Liver (tissue), 9 donors: ENCODE data around the gene CLDN15. TPM values are rescaled to one million over a fixed set of nuclear protein-coding genes. Genes with fewer than 3 reads are reported as not detected.
A peak's percentile ranks its signal among the peaks of the same experiment; 100 is the strongest.

ENCODE experiments used
- DNase-seq: peaks from one replicate; pipeline ENCODE4 v3.0.0-alpha.2; 2017; ENCODE audit warnings: low spot score
- H3K27ac ChIP-seq, 2 donors: one replicate each; pipeline ENCODE4 v1.7.0; 2013; ENCODE audit warnings: inconsistent platforms in 2 of 2, low read length in 2 of 2, control low read depth in 1 of 2, low read depth in 1 of 2, mild to moderate bottlenecking in 1 of 2
- H3K27me3 ChIP-seq, 4 donors: one replicate each; pipeline versions ENCODE4 v1.6.1 to v1.7.0; 2013; ENCODE audit warnings: low read length in 3 of 4, inconsistent platforms in 1 of 4, mild to moderate bottlenecking in 1 of 4, moderate library complexity in 1 of 4; ENCODE audit not compliant: control insufficient read depth in 4 of 4, insufficient read depth in 4 of 4
- H3K36me3 ChIP-seq, 4 donors: one replicate each; pipeline versions ENCODE4 v1.6.1 to v1.7.0; 2013; ENCODE audit warnings: low read length in 3 of 4, mild to moderate bottlenecking in 3 of 4, low read depth in 1 of 4, moderate library complexity in 1 of 4; ENCODE audit not compliant: control insufficient read depth in 4 of 4, insufficient read depth in 3 of 4
- H3K4me1 ChIP-seq, 4 donors: one replicate each; pipeline versions ENCODE4 v1.6.1 to v1.7.0; 2013; ENCODE audit warnings: low read length in 3 of 4, mild to moderate bottlenecking in 3 of 4, moderate library complexity in 1 of 4; ENCODE audit not compliant: control insufficient read depth in 4 of 4, insufficient read depth in 4 of 4
- H3K4me3 ChIP-seq, 3 donors: one replicate each; pipeline versions ENCODE4 v1.6.1 to v1.7.0; 2013; ENCODE audit warnings: low read length in 3 of 3, control low read depth in 1 of 3, low read depth in 1 of 3, mild to moderate bottlenecking in 1 of 3
- H3K9ac ChIP-seq, 2 donors: one replicate each; pipeline ENCODE4 v1.7.0; 2013; ENCODE audit warnings: low read length in 2 of 2, mild to moderate bottlenecking in 2 of 2, moderate library complexity in 2 of 2, control low read depth in 1 of 2, low read depth in 1 of 2
- H3K9me3 ChIP-seq, 4 donors: one replicate each; pipeline versions ENCODE4 v1.6.1 to v1.7.0; 2013; ENCODE audit warnings: low read length in 3 of 4; ENCODE audit not compliant: control insufficient read depth in 4 of 4
- EGR1 ChIP-seq, 2 donors: IDR thresholded peaks; 2 replicates each; pipeline ENCODE4 v1.6.1; 2016 to 2018; ENCODE audit warnings: antibody characterized with exemption in 2 of 2, low read depth in 2 of 2
- FOXA1 ChIP-seq: IDR thresholded peaks from 2 replicates; pipeline ENCODE4 v1.6.1; 2016; ENCODE audit warnings: antibody characterized with exemption
- FOXA2 ChIP-seq: IDR thresholded peaks from 2 replicates; pipeline ENCODE4 v1.6.1; 2016; ENCODE audit warnings: antibody characterized with exemption
- GABPA ChIP-seq, 2 donors: IDR thresholded peaks in 1 of 2; conservative IDR thresholded peaks in 1 of 2; 2 replicates each; pipeline ENCODE4 v1.6.1; 2016; ENCODE audit warnings: antibody characterized with exemption in 2 of 2, mild to moderate bottlenecking in 1 of 2, moderate library complexity in 1 of 2
- HNF4A ChIP-seq, 2 donors: conservative IDR thresholded peaks; 2 replicates each; pipeline ENCODE4 v1.6.1; 2016; ENCODE audit warnings: antibody characterized with exemption in 2 of 2, mild to moderate bottlenecking in 2 of 2
- HNF4G ChIP-seq: IDR thresholded peaks from 2 replicates; pipeline ENCODE4 v1.6.1; 2016; ENCODE audit warnings: antibody characterized with exemption
- JUND ChIP-seq, 2 donors: IDR thresholded peaks; 2 replicates each; pipeline ENCODE4 v1.6.1; 2016; ENCODE audit warnings: antibody characterized with exemption in 2 of 2
- NR2F2 ChIP-seq: IDR thresholded peaks from 2 replicates; pipeline ENCODE4 v1.6.1; 2016; ENCODE audit warnings: antibody characterized with exemption
- RAD21 ChIP-seq, 2 donors: IDR thresholded peaks; 2 replicates each; pipeline ENCODE4 v1.6.1; 2016; ENCODE audit warnings: antibody characterized with exemption in 2 of 2, mild to moderate bottlenecking in 2 of 2
- RXRA ChIP-seq, 2 donors: IDR thresholded peaks; 2 replicates each; pipeline ENCODE4 v1.6.1; 2017 to 2018; ENCODE audit warnings: antibody characterized with exemption in 2 of 2, mild to moderate bottlenecking in 1 of 2
- SP1 ChIP-seq: IDR thresholded peaks from 2 replicates; pipeline ENCODE4 v1.6.1; 2018; ENCODE audit warnings: antibody characterized with exemption, mild to moderate bottlenecking
- TAF1 ChIP-seq: conservative IDR thresholded peaks from 2 replicates; pipeline ENCODE4 v1.6.1; 2016; ENCODE audit warnings: antibody characterized with exemption, mild to moderate bottlenecking
- YY1 ChIP-seq: IDR thresholded peaks from 2 replicates; pipeline ENCODE4 v1.6.1; 2016; ENCODE audit warnings: antibody characterized with exemption, mild to moderate bottlenecking
- ZBTB33 ChIP-seq: IDR thresholded peaks from 2 replicates; pipeline ENCODE4 v1.6.1; 2016; ENCODE audit warnings: antibody characterized with exemption
- WGBS: extraction: QIAGEN DNeasy Blood & Tissue Kit; methylation state at CpG from one replicate; pipeline ENCODE4 v1.1.7; 2013; 5-methylcytosine and 5-hydroxymethylcytosine counted together
- polyA plus RNA-seq, 2 donors: library from polyadenylated mRNA; stranded (reverse) in 1 of 2; unstranded in 1 of 2; fragments of 200-250 nt in 1 of 2; fragments of >200 nt in 1 of 2; fragmentation: Nextera tagmentation in 1 of 2; extraction: Ambion mirVana in 1 of 2; gene quantifications; one replicate each; pipeline versions ENCODE4 v1.2.1 to v1.2.3, GENCODE V29; 2013 to 2015
- total RNA-seq, 2 donors: library from RNA; depleted of rRNA; stranded (reverse); fragments of >200 nt; gene quantifications; one replicate each; pipeline ENCODE4 v1.2.3, GENCODE V29; 2014
- TF ChIP-seq, protein P1 (sequence below): IDR thresholded peaks from 2 replicates; pipeline ENCODE4 v1.6.1; 2016; ENCODE audit warnings: antibody characterized with exemption
- TF ChIP-seq, protein P2 (sequence below): fragments of 150-350 bp; IDR thresholded peaks from 2 replicates; pipeline ENCODE4 v1.5.1; 2017; ENCODE audit warnings: improper control_type of control experiment, low read depth, low read length; ENCODE audit not compliant: missing input control
- TF ChIP-seq, protein P3 (sequence below): IDR thresholded peaks from 2 replicates; pipeline ENCODE4 v1.6.1; 2016; ENCODE audit warnings: antibody characterized with exemption, mild to moderate bottlenecking
- TF ChIP-seq, protein P4 (sequence below): IDR thresholded peaks from 2 replicates; pipeline ENCODE4 v1.6.1; 2016; ENCODE audit warnings: antibody characterized with exemption
- donor health status: healthy.
- donor health status: healthy.
- donor health status: healthy.
- donor health status: healthy.
- donor health status: healthy.

The CLDN15 gene
- total and polyA plus RNA-seq, 4 donors: 3.7 to 12.4 (median 4.6) TPM

GRCh38 chr7:101245147-101245668, 7.6 kb upstream of the CLDN15 start:
- peak overlapping the region in 1 of 2 donors; percentile 96 for H3K9ac ChIP-seq
- DNase-seq: no peak
- H3K27me3 ChIP-seq: no peaks in the 10 kb centered on the region
- peak overlapping the region; percentile 76 to 95 (median 82) for H3K4me3 ChIP-seq
- peak overlapping the region; percentile 98 to 99 for H3K27ac ChIP-seq
- peaks cover 0 to 8% (median 5%) of the 10 kb centered on the region in 4 donors for H3K36me3 ChIP-seq
- H3K9me3 ChIP-seq: no peaks in the 10 kb centered on the region
- H3K4me1 ChIP-seq: peaks cover 4 to 24% (median 16%) of the 10 kb centered on the region in 4 donors
- WGBS: 33% methylated on average over 32 of the region's 32 CpGs
- TF ChIP-seq GABPA (IDR thresholded peaks at IDR 0.05 in 1 of 2, conservative IDR thresholded peaks at IDR 0.05 in 1 of 2): peak in 1 of 2 donors; percentile 10
- TF ChIP-seq, protein P1, sequence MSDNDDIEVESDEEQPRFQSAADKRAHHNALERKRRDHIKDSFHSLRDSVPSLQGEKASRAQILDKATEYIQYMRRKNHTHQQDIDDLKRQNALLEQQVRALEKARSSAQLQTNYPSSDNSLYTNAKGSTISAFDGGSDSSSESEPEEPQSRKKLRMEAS: no peak
- TF ChIP-seq YY1: peak; percentile 3

DNA sequence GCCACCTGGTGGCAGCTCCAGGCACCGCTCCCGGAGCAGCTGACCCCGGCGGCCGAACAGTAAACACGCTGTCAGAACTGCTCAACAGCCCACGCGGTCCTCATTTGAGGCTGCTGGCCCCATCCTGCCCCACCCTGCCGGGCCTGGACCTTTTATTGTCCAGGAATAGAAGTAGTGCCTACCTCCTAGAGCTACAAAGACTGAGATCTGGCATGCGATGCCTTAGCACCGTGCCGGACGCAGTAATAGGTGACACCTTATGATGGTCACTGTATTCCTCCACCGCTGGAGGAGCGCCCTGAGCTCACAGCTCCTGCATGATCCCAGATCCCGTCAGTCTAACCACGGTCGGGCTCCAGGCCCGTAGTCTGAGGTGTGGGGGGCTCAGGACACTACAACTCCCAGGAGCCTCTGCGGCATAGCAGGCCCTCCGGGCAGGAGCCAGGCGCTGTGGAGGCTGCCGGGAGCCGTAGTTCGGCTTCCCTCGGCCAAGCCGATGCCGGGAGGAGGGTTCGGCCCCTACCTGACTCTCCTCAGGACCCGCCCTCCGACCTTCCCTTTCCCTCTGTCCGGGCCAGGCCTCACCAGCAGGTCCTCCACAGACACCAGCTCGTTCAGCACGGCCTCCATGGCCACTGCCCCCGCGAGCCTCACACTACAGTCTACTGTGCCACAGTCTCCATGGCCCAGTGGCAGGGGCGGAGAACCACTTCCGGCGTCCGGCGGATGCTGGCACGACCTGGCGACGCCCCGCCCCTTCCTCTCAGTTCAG, 7.0 kb upstream of the CLDN15 start, which contains the start of gene FIS1:
TSS of gene FIS1 (minus strand) at position 707 of the 772 bp plus-strand sequence. CDS start at position 630, 77 bp downstream.
- H3K27me3 ChIP-seq: no peaks in the 10 kb centered on the region
- peaks cover 0 to 8% (median 5%) of the 10 kb centered on the region in 4 donors for H3K36me3 ChIP-seq
- peak within 1 kb of the TSS; percentile 98 to 99 for H3K27ac ChIP-seq
- peaks cover 4 to 28% (median 16%) of the 10 kb centered on the region in 4 donors for H3K4me1 ChIP-seq
- peak within 1 kb of the TSS; percentile 88 to 96 for H3K9ac ChIP-seq
- peak within 1 kb of the TSS; percentile 76 to 95 (median 82) for H3K4me3 ChIP-seq
- H3K9me3 ChIP-seq: no peaks in the 10 kb centered on the region
- peak; percentile 6 for TF ChIP-seq NR2F2
- TF ChIP-seq, protein P2, sequence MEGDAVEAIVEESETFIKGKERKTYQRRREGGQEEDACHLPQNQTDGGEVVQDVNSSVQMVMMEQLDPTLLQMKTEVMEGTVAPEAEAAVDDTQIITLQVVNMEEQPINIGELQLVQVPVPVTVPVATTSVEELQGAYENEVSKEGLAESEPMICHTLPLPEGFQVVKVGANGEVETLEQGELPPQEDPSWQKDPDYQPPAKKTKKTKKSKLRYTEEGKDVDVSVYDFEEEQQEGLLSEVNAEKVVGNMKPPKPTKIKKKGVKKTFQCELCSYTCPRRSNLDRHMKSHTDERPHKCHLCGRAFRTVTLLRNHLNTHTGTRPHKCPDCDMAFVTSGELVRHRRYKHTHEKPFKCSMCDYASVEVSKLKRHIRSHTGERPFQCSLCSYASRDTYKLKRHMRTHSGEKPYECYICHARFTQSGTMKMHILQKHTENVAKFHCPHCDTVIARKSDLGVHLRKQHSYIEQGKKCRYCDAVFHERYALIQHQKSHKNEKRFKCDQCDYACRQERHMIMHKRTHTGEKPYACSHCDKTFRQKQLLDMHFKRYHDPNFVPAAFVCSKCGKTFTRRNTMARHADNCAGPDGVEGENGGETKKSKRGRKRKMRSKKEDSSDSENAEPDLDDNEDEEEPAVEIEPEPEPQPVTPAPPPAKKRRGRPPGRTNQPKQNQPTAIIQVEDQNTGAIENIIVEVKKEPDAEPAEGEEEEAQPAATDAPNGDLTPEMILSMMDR: peak; percentile 82
- peak; percentile 85 to 96 for TF ChIP-seq GABPA (IDR thresholded peaks at IDR 0.05 in 1 of 2, conservative IDR thresholded peaks at IDR 0.05 in 1 of 2)
- TF ChIP-seq HNF4G: no peak
- no peak for TF ChIP-seq EGR1 (IDR thresholded peaks at IDR 0.05; ENCODE audit: low read depth in 2 of 2)
- peak; percentile 50 for TF ChIP-seq SP1
- peak; percentile 63 for TF ChIP-seq FOXA1
- TF ChIP-seq ZBTB33: no peak
- TF ChIP-seq JUND (IDR thresholded peaks at IDR 0.05): no peak
- peak; percentile 54 for TF ChIP-seq FOXA2
- peak in 1 of 2 donors; percentile 12 for TF ChIP-seq RXRA (IDR thresholded peaks at IDR 0.05)
- TF ChIP-seq HNF4A (conservative IDR thresholded peaks at IDR 0.05): no peak
- TF ChIP-seq RAD21 (IDR thresholded peaks at IDR 0.05): no peak
- TF ChIP-seq, protein P3, sequence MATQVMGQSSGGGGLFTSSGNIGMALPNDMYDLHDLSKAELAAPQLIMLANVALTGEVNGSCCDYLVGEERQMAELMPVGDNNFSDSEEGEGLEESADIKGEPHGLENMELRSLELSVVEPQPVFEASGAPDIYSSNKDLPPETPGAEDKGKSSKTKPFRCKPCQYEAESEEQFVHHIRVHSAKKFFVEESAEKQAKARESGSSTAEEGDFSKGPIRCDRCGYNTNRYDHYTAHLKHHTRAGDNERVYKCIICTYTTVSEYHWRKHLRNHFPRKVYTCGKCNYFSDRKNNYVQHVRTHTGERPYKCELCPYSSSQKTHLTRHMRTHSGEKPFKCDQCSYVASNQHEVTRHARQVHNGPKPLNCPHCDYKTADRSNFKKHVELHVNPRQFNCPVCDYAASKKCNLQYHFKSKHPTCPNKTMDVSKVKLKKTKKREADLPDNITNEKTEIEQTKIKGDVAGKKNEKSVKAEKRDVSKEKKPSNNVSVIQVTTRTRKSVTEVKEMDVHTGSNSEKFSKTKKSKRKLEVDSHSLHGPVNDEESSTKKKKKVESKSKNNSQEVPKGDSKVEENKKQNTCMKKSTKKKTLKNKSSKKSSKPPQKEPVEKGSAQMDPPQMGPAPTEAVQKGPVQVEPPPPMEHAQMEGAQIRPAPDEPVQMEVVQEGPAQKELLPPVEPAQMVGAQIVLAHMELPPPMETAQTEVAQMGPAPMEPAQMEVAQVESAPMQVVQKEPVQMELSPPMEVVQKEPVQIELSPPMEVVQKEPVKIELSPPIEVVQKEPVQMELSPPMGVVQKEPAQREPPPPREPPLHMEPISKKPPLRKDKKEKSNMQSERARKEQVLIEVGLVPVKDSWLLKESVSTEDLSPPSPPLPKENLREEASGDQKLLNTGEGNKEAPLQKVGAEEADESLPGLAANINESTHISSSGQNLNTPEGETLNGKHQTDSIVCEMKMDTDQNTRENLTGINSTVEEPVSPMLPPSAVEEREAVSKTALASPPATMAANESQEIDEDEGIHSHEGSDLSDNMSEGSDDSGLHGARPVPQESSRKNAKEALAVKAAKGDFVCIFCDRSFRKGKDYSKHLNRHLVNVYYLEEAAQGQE: no peak
- TF ChIP-seq, protein P4, sequence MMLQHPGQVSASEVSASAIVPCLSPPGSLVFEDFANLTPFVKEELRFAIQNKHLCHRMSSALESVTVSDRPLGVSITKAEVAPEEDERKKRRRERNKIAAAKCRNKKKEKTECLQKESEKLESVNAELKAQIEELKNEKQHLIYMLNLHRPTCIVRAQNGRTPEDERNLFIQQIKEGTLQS: no peak
- no peak for TF ChIP-seq TAF1
- peak; percentile 91 for TF ChIP-seq YY1
- TF ChIP-seq, protein P1: peak; percentile 35
- peak; percentile 93 for DNase-seq
- WGBS: under 1% methylated on average over 45 of the region's 45 CpGs
